ENCODE measurements around the gene SNRPE.
"Not testable (repeated sequence)": the region's sequence is repeated elsewhere in the genome, so short reads cannot be mapped to it uniquely, and the experiment has no call there.

SNRPE gene

GRCh38 chr1:203861379-203862184 lies at the start of gene SNRPE:
Gene SNRPE (plus strand): TSS chr1:203861599. CDS start chr1:203861660, 61 bp downstream.
- DNase-seq = peak; percentile 97

GRCh38 chr1:203813581-203814341 lies 47.6 kb upstream of the SNRPE start:
- DNase-seq = no peak

- no peak for DNase-seq
These were observed 43.0 kb upstream of the SNRPE start for GRCh38 chr1:203818399-203818798.

DNA sequence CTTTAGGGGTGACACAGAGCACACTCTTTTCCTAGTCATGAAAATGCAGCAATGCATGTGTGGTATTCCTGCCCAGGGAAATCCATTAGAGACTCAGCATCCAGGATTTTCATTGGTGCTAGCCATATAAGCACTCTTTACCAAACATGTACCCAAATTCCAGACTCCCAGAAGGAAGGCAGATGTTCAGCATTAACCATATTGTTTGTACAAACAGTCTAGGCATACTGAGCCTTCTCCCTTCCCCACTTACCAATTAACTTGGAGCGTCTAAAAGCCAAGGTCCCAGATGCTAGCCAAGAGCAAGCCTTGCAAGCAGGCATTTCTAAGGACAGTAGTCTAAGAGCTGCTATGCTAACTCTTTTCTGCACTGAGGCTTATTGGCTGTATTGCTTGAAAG lies 38.1 kb upstream of the SNRPE start:
- DNase-seq = no peak

- DNase-seq = no peak
These were observed 35.2 kb upstream of the SNRPE start for GRCh38 chr1:203826175-203826574.

GRCh38 chr1:203828002-203828401 lies 33.4 kb upstream of the SNRPE start:
- no peak for DNase-seq

DNA sequence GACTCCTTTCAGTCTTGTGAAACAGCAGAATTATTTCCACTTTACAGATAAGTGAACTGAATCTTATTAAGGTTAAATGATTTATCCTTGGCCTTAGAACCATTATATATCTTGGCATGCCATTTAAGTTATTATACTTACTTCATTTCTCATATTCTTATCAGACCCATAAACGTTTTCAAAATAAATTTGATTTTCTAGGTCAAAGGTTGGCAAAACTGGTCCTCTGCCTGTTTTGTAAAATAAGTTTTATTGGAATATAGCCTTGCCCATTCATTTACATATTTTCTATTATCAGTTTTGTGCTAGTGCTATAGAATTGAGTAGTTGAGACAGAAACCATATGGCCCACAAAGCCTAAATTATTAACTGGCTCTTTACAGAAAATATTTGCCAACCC lies 32.9 kb upstream of the SNRPE start:
- no peak for DNase-seq

- DNase-seq = not testable (repeated sequence)
These were observed 32.2 kb upstream of the SNRPE start for GRCh38 chr1:203829247-203829646.

DNA sequence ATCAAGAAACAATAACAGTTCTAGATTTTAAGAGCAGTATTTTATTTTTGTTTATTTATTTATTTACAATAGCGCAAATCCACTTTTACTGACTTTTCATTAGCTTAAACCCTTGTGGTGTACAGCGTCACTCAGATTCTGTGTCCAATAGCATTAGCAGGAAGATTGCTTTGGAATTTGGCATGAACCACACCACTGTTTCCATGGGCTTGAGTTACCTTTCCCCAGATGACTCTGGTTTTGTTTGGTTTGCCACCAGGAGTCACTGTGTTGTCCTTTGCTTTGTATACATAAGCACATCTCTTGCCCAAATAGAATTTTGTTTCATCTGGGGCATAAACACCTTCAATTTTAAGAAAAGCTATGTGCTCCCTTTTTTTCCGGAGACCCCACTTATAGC lies 25.9 kb upstream of the SNRPE start:
- no peak for DNase-seq

DNA sequence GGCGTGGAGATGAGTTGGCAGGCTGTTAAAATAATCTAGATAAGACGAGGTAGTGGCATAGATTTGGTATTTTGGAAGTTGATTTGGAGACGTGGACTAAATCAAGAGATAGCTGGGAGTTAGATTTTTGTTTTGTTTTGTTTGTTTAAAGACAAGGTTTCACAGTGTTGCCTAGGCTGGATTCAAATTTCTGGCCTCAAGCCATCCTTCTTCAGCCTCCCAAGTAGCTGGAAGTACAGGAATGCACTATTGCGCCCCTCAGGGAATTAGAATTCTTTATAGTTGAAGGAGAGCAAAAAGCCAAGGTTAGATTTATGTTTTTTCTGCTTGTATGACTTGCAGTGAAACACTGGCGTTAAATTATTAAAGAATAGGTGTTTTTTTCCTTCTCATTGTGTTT lies 22.3 kb upstream of the SNRPE start:
- DNase-seq = no peak

- DNase-seq = no peak
These were observed 21.1 kb upstream of the SNRPE start for GRCh38 chr1:203840208-203840808.

DNA sequence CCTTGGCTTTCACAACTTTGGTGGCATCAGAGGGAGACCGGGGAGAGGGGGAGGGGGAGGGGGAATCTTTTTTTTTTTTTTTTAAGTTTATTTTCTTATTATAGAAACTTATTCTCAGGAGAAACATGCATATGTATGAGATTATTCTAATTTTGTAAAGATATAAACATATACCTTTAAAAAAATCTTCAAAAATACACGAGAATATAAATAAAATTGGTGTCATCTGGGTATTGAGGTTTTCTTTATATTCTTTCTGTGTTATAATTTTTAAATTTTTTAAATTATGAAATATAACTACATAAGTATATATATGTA lies 18.9 kb upstream of the SNRPE start:
- DNase-seq = no peak

DNA sequence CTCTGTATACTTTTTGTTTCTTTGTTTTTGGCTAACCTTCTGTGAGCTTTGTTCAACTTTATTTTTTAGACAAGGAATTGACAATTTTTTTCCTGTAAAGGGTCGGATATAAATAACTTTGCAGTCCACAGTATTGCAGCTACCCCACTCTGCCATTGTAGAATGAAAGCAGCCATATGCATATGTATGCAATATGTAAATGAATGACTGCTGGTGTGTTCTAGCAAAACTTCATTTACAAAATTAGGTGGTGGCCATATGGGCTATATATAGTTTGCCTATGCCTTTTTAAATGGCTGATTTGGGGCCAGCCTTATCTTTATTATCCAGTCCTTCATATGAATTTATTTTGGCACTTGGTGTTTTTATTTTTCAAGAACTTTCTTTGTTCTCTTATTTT lies 18.0 kb upstream of the SNRPE start:
- no peak for DNase-seq

DNA sequence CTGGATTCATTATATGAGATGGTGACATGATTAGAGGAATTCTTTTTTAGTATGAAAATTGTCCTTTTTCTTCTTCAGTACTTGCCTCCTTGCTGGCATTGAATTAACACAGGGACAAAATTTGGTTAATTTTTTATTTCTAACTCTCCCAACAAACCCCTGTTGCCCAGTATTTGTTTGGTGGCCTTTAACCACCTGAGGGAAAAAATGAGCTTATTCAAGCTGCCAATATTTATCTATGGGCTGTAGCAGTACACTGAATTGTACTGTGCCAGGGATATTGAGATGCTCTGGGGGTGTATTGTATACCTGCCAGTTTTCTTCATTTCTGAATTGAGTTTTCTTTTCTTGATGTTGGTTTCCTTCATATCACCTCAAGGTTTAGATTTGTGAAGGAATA lies 8.3 kb upstream of the SNRPE start:
- not testable (repeated sequence) for DNase-seq

GRCh38 chr1:203858055-203858454 lies 3.3 kb upstream of the SNRPE start:
- no peak for DNase-seq

- no peak for DNase-seq
These were observed 2.4 kb upstream of the SNRPE start for GRCh38 chr1:203858975-203859374.

DNA sequence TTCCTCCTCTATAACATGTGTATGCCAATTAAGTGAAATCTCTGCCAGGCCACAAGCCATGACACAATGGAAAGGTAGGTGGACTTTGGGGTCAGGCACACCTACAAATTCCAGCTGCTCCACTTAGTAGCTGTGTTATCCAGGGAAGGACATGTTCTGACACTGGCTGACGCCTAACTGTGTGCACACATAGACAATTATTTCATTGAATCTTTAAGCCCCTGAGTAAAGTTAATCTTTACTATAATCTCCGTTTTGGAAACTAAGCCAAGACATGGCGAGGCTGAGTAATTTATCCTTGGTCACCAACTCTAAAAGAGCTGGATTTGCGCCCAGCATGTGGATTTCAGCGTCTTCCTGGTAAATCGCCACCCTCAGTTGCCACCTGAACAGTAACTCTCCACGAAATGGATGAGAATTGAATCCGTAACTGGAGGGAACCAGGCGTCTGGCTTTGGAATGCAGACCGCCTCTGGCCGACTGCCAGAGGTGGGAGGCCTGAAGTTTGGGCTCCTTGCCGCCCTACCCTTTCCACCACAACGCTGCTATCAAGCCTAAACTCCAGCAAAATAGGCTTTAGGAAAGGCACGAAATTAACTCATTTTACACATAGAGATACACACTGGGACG lies 888 bp upstream of the SNRPE start:
- DNase-seq = peak; percentile 10

GRCh38 chr1:203867802-203868201 lies 6.4 kb downstream of the SNRPE start:
- DNase-seq = no peak

- DNase-seq = no peak
These were observed 8.8 kb downstream of the SNRPE start for GRCh38 chr1:203870245-203870644.

GRCh38 chr1:203871114-203871880 lies 9.9 kb downstream of the SNRPE start:
- peak; percentile 45 for DNase-seq

GRCh38 chr1:203873094-203873493 lies 11.7 kb downstream of the SNRPE start:
- no peak for DNase-seq

DNA sequence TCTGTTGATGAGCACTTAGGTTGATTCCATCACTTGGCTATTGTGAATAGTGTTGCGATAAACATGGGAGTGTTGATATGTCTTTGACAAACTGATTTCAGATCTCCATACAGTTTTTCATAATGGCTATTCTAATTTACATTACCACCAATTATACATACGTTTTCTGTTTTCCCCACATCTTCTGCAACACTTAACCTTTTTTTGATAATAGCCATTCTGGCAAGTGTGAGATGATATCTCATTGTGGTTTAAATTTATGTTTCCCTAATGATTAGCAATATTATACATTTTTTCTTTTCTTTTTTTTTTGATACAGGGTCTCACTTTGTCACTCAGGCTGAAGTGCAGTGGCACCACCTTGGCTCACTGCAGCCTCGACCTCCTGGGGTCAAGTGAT lies 17.0 kb downstream of the SNRPE start:
- DNase-seq = no peak

DNA sequence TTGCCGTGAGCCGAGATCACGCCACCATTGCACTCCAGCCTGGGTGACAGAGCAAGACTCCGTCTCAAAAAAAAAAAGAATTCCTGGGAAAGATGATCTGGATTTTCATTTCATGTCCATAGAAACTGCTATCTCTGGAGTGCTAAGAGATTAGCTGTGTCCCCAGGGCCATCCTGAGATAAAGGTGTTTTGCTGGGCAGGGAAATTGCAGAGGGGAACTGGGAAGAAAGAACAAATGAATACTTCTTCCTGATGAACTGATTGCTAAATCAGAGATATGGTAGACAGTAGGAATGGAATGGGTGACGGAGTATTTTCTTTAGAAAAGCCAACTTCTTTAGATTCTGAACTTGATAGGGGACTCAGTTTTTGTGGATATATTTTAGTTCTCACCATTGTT lies 19.2 kb downstream of the SNRPE start:
- DNase-seq = no peak
